ENCODE data around the gene PAQR5.

The PAQR5 gene

GRCh38 chr15:69398491-69398891, 99.8 kb downstream of the PAQR5 start:
- H3K9ac ChIP-seq (ENCODE audit: low read depth, low read length) = no peak overlapping the region
- no peaks in the 10 kb centered on the region for H3K79me2 ChIP-seq (ENCODE audit: insufficient read depth, low read length)
- ATAC-seq (ENCODE audit: insufficient read depth, low read depth) (peak; percentile 84), DNase-seq (peak; percentile 60)
- H3K27ac ChIP-seq (ENCODE audit: low read length) = no peak overlapping the region
- TF ChIP-seq EZH2 (IDR thresholded peaks at IDR 0.05; ENCODE audit: borderline replicate concordance, low read depth, low read length, severe bottlenecking) (no peak), CTCF (IDR thresholded peaks at IDR 0.05; ENCODE audit: borderline replicate concordance, extremely low read depth, low read length, poor library complexity, severe bottlenecking) (no peak)
- H3K27me3 ChIP-seq (ENCODE audit: insufficient read depth, low read length, poor library complexity) = peaks cover 4% of the 10 kb centered on the region
- H2AFZ ChIP-seq (ENCODE audit: low read depth, low read length) = no peak overlapping the region
- H3K4me3 ChIP-seq (ENCODE audit: low read depth in 1 of 2, low read length in 2 of 2) = no peak overlapping the region
- H3K4me2 ChIP-seq (ENCODE audit: insufficient read depth, low read length) = no peak overlapping the region
- H3K4me1 ChIP-seq (ENCODE audit: insufficient read depth, low read length) = peaks cover 14% of the 10 kb centered on the region
- no peaks in the 10 kb centered on the region for H3K9me3 ChIP-seq (ENCODE audit: insufficient read depth, low read length, severe bottlenecking)
- 0 out of 2 replicates have a peak, but pooled peaks cover 4% of the 10 kb centered on the region for H4K20me1 ChIP-seq (ENCODE audit: insufficient read depth, low read length)
- H3K36me3 ChIP-seq (ENCODE audit: insufficient read depth, low read length) = no peaks in the 10 kb centered on the region

GRCh38 chr15:69400850-69401249, 102.1 kb downstream of the PAQR5 start:
- Histone ChIP-seq H4K20me1 (ENCODE audit: insufficient read depth, low read length) (no peaks in the 10 kb centered on the region), H2AFZ (ENCODE audit: low read depth, low read length) (no peak overlapping the region), H3K27me3 (ENCODE audit: insufficient read depth, low read length, poor library complexity) (peaks cover 15% of the 10 kb centered on the region), H3K4me1 (ENCODE audit: insufficient read depth, low read length) (peaks cover 7% of the 10 kb centered on the region), H3K4me3 (ENCODE audit: low read depth in 1 of 2, low read length in 2 of 2) (no peak overlapping the region), H3K27ac (ENCODE audit: low read length) (no peak overlapping the region), H3K79me2 (ENCODE audit: insufficient read depth, low read length) (no peaks in the 10 kb centered on the region), H3K9me3 (ENCODE audit: insufficient read depth, low read length, severe bottlenecking) (no peaks in the 10 kb centered on the region), H3K4me2 (ENCODE audit: insufficient read depth, low read length) (no peak overlapping the region), H3K9ac (ENCODE audit: low read depth, low read length) (no peak overlapping the region), H3K36me3 (ENCODE audit: insufficient read depth, low read length) (no peaks in the 10 kb centered on the region)
- ATAC-seq (ENCODE audit: insufficient read depth, low read depth) (no peak), DNase-seq (no peak)
- no peak for TF ChIP-seq EZH2 (IDR thresholded peaks at IDR 0.05; ENCODE audit: borderline replicate concordance, low read depth, low read length, severe bottlenecking)
- no peak for TF ChIP-seq CTCF (IDR thresholded peaks at IDR 0.05; ENCODE audit: borderline replicate concordance, extremely low read depth, low read length, poor library complexity, severe bottlenecking)

GRCh38 chr15:69402816-69403215, 104.1 kb downstream of the PAQR5 start:
- H3K9ac ChIP-seq (ENCODE audit: low read depth, low read length) = no peak overlapping the region
- no peak for ATAC-seq (ENCODE audit: insufficient read depth, low read depth)
- H4K20me1 ChIP-seq (ENCODE audit: insufficient read depth, low read length) = no peaks in the 10 kb centered on the region
- H3K4me1 ChIP-seq (ENCODE audit: insufficient read depth, low read length) = peaks cover 7% of the 10 kb centered on the region
- no peak overlapping the region for H2AFZ ChIP-seq (ENCODE audit: low read depth, low read length)
- H3K9me3 ChIP-seq (ENCODE audit: insufficient read depth, low read length, severe bottlenecking) = no peaks in the 10 kb centered on the region
- H3K79me2 ChIP-seq (ENCODE audit: insufficient read depth, low read length) = no peaks in the 10 kb centered on the region
- no peaks in the 10 kb centered on the region for H3K36me3 ChIP-seq (ENCODE audit: insufficient read depth, low read length)
- H3K4me3 ChIP-seq (ENCODE audit: low read depth in 1 of 2, low read length in 2 of 2) = no peak overlapping the region
- TF ChIP-seq EZH2 (IDR thresholded peaks at IDR 0.05; ENCODE audit: borderline replicate concordance, low read depth, low read length, severe bottlenecking) (no peak), CTCF (IDR thresholded peaks at IDR 0.05; ENCODE audit: borderline replicate concordance, extremely low read depth, low read length, poor library complexity, severe bottlenecking) (no peak)
- H3K27ac ChIP-seq (ENCODE audit: low read length) = no peak overlapping the region
- peaks cover 20% of the 10 kb centered on the region for H3K27me3 ChIP-seq (ENCODE audit: insufficient read depth, low read length, poor library complexity)
- no peak for DNase-seq
- H3K4me2 ChIP-seq (ENCODE audit: insufficient read depth, low read length) = no peak overlapping the region

GRCh38 chr15:69403594-69403993, 104.9 kb downstream of the PAQR5 start:
- no peaks in the 10 kb centered on the region for H3K36me3 ChIP-seq (ENCODE audit: insufficient read depth, low read length)
- no peak overlapping the region for H3K9ac ChIP-seq (ENCODE audit: low read depth, low read length)
- H3K4me1 ChIP-seq (ENCODE audit: insufficient read depth, low read length) = peaks cover 3% of the 10 kb centered on the region
- H2AFZ ChIP-seq (ENCODE audit: low read depth, low read length) = no peak overlapping the region
- no peaks in the 10 kb centered on the region for H4K20me1 ChIP-seq (ENCODE audit: insufficient read depth, low read length)
- DNase-seq (no peak), ATAC-seq (ENCODE audit: insufficient read depth, low read depth) (no peak)
- H3K27ac ChIP-seq (ENCODE audit: low read length) = no peak overlapping the region
- H3K27me3 ChIP-seq (ENCODE audit: insufficient read depth, low read length, poor library complexity) = peaks cover 23% of the 10 kb centered on the region
- H3K79me2 ChIP-seq (ENCODE audit: insufficient read depth, low read length) = no peaks in the 10 kb centered on the region
- no peaks in the 10 kb centered on the region for H3K9me3 ChIP-seq (ENCODE audit: insufficient read depth, low read length, severe bottlenecking)
- H3K4me2 ChIP-seq (ENCODE audit: insufficient read depth, low read length) = no peak overlapping the region
- H3K4me3 ChIP-seq (ENCODE audit: low read depth in 1 of 2, low read length in 2 of 2) = no peak overlapping the region
- TF ChIP-seq CTCF (IDR thresholded peaks at IDR 0.05; ENCODE audit: borderline replicate concordance, extremely low read depth, low read length, poor library complexity, severe bottlenecking) = no peak
- TF ChIP-seq EZH2 (IDR thresholded peaks at IDR 0.05; ENCODE audit: borderline replicate concordance, low read depth, low read length, severe bottlenecking) = no peak

Data from DND-41 (cell line).